Fibroblast of the aortic adventitia (primary cell): ENCODE results near the gene TPST2. TPM values are rescaled to one million over a fixed set of nuclear protein-coding genes. Genes with fewer than 3 reads are reported as not detected.

ENCODE experiments used
- DNase-seq: peaks from one replicate; pipeline ENCODE4 v3.0.0-alpha.2; 2010; ENCODE audit warnings: low read depth
- H3K4me3 ChIP-seq: 2 replicates; pipeline ENCODE4 v1.5.1; 2011; ENCODE audit warnings: low read depth, mild to moderate bottlenecking, control low read depth, low read length, moderate library complexity
- CTCF ChIP-seq: IDR thresholded peaks from 2 replicates; pipeline ENCODE4 v1.5.1; 2011; ENCODE audit warnings: mild to moderate bottlenecking, low read length, control low read depth, inconsistent platforms; ENCODE audit not compliant: insufficient read depth
- total RNA-seq: library from RNA; depleted of rRNA; stranded (reverse); fragments of >200 nt; gene quantifications from 2 replicates; pipeline ENCODE4 v1.2.3, GENCODE V29; 2012; ENCODE audit warnings: low replicate concordance

TPST2 gene
- total RNA-seq, 1 donor, result 15.5 TPM

- no peak for DNase-seq
- TF ChIP-seq CTCF, result no peak
Observed at GRCh38 chr22:26514419-26515161, 75.3 kb downstream of the TPST2 start.

GRCh38 chr22:26513838-26514237, 76.1 kb downstream of the TPST2 start:
- no peak for DNase-seq
- no peak for TF ChIP-seq CTCF
- no peak overlapping the region for H3K4me3 ChIP-seq

More at GRCh38 chr22:26514419-26515161, 75.3 kb downstream of the TPST2 start:
- no peak overlapping the region for H3K4me3 ChIP-seq

DNA sequence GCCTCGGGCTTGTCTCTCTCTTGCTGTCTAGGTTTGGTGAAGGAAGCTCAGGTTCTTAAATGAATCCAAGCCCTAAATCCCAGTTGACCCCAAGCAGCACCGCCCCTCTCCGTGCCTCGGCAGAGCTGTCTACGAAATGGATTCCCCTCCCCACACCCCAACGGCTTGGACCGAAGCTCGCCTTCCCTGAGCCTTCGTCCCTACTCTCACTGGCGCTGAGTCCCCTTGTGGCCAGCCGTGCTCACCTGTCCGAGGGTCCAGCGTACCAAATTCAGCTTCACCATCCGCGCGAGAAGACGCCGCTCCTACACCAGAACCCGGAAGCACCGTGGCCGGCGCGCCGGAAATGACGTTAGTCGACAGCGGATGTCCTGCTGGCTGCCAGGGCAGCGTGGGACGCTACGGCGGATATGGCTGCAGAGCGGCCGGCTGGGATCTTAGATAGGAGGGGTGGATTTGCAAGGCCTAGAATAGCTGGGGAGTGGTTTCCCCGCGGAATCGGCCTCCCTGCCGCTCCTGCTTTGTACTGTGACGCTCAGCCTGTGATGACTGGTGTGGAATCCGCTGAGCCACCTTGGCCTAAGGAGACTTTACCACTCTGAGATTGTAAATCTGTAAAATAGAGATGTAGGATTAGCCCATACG, 77.7 kb downstream of the TPST2 start, which contains the start of gene TFIP11:
TFIP11 (minus strand) TSS at position 325 of the 645 bp plus-strand sequence. CDS start 2,201 bp downstream, outside the sequence.
- peak within 1 kb of the TSS; percentile 100 for H3K4me3 ChIP-seq
- DNase-seq, result peak; percentile 88
- peak; percentile 1 for TF ChIP-seq CTCF

GRCh38 chr22:26508148-26508547, 81.8 kb downstream of the TPST2 start:
- TF ChIP-seq CTCF, result no peak
- no peak for DNase-seq
- H3K4me3 ChIP-seq, result no peak overlapping the region

DNA sequence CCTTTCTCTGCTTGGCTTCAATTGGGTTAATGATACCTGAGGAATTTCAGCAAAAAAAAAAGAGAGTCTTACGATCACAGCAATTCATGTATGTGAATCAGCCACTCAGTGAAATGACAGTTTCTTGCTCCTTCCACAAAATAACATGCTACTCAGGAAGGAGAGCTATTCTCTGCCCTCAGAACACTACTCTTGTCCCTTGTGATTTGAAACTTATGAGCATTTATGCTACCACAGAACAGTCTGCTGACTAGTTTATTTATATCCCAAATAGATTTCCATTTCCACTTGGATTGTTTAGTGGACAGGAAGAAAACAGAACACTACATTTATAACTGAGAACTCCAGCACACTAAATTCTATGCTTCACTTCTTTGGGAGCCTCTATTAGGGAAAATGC, 86.2 kb downstream of the TPST2 start:
- no peak for DNase-seq
- H3K4me3 ChIP-seq, result no peak overlapping the region
- no peak for TF ChIP-seq CTCF

DNA sequence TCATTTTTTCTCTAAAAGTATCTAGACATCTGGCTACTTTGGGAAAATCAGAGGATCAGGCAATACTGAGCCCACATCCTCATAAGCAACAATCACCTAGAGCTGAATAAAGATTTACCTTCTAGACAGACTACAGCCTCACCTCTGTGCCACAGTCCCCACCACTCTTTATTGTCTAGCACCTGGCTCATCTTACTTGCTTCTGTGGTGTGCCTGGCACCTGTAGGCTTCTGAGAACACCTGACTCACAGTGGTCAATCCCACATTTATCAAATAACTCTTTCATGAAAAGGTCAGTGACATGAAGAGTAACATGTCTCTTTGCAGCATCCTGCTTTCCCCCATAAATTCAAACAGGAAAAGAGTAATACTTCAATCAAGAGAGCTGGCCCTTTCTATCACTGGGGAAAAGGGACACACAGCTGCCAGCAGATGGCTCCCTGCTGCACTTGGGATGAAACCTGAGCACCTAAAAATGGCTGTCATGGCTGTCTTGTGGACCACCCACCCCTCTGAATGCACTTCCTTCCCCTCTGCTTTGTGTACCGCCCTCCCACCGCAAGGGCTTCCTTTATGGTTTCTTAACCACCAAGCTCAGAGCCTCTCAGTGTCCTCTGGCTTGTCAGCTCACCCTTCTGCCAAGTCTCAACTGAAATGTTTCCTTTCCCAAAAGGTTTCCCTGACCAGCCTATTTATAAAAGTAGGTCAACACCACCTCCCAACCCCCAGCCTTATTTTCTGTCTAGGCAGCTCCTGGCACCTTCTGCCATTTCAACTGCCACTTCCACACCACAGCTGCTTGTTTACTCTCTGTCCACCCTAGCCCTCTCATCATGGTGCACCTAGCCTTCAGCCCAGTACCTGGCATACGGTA, 87.0 kb downstream of the TPST2 start:
- H3K4me3 ChIP-seq, result no peak overlapping the region
- TF ChIP-seq CTCF, result peak; percentile 47
- DNase-seq, result peak; percentile 31
